Panc1 (cell line): ENCODE measurements around the gene ZDHHC11.

Experiments used
- CTCF ChIP-seq: fragments of 450-650 bp; IDR thresholded peaks from 2 replicates; pipeline ENCODE4 v1.5.1; 2017; ENCODE audit warnings: mild to moderate bottlenecking
- TCF7L2 ChIP-seq: IDR thresholded peaks from 2 replicates; pipeline ENCODE4 v1.6.1; 2011; ENCODE audit warnings: mild to moderate bottlenecking, low read depth, low read length, inconsistent platforms
- TF ChIP-seq, protein P1 (sequence below), 2 experiments: IDR thresholded peaks; 2 replicates each; pipeline ENCODE4 v1.6.1; 2011 to 2012; ENCODE audit warnings: low read depth in 2 of 2, control low read depth in 1 of 2, low read length in 1 of 2, mild to moderate bottlenecking in 1 of 2, moderate library complexity in 1 of 2; ENCODE audit not compliant: insufficient read depth in 1 of 2

- TF ChIP-seq CTCF (no peak), TCF7L2 (no peak)
- TF ChIP-seq, protein P1, sequence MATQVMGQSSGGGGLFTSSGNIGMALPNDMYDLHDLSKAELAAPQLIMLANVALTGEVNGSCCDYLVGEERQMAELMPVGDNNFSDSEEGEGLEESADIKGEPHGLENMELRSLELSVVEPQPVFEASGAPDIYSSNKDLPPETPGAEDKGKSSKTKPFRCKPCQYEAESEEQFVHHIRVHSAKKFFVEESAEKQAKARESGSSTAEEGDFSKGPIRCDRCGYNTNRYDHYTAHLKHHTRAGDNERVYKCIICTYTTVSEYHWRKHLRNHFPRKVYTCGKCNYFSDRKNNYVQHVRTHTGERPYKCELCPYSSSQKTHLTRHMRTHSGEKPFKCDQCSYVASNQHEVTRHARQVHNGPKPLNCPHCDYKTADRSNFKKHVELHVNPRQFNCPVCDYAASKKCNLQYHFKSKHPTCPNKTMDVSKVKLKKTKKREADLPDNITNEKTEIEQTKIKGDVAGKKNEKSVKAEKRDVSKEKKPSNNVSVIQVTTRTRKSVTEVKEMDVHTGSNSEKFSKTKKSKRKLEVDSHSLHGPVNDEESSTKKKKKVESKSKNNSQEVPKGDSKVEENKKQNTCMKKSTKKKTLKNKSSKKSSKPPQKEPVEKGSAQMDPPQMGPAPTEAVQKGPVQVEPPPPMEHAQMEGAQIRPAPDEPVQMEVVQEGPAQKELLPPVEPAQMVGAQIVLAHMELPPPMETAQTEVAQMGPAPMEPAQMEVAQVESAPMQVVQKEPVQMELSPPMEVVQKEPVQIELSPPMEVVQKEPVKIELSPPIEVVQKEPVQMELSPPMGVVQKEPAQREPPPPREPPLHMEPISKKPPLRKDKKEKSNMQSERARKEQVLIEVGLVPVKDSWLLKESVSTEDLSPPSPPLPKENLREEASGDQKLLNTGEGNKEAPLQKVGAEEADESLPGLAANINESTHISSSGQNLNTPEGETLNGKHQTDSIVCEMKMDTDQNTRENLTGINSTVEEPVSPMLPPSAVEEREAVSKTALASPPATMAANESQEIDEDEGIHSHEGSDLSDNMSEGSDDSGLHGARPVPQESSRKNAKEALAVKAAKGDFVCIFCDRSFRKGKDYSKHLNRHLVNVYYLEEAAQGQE (IDR thresholded peaks at IDR 0.05; ENCODE audit: insufficient read depth in 1 of 2, low read depth in 2 of 2, low read length in 1 of 2) = no peak
These were observed 9.8 kb upstream of the ZDHHC11 start for GRCh38 chr5:860506-861150.
